Astrocyte (in vitro differentiated cells and primary cell): ENCODE data around the gene RASGRF1. TPM values are rescaled to one million over a fixed set of nuclear protein-coding genes. Genes with fewer than 3 reads are reported as not detected.

ENCODE experiments used
- DNase-seq: peaks from one replicate; pipeline ENCODE4 v3.0.0-alpha.2; 2010; ENCODE audit warnings: low read depth
- FAIRE-seq: peaks from 2 replicates; lab custom pipeline; 2011; peaks lifted over from hg19 to GRCh38; lab: Jason Lieb, UNC
- H2AFZ ChIP-seq: 2 replicates; pipeline ENCODE4 v1.6.0; 2012; ENCODE audit warnings: low read depth, low read length, inconsistent platforms
- H3K27ac ChIP-seq: 2 replicates; pipeline ENCODE4 v1.5.1; 2011; ENCODE audit warnings: low read depth, low read length, inconsistent platforms
- H3K27me3 ChIP-seq: 2 replicates; pipeline ENCODE4 v1.6.0; 2011; ENCODE audit warnings: low read length, inconsistent platforms; ENCODE audit not compliant: insufficient read depth
- H3K36me3 ChIP-seq: 2 replicates; pipeline ENCODE4 v1.5.1; 2011; ENCODE audit warnings: low read length, inconsistent platforms; ENCODE audit not compliant: insufficient read depth
- H3K4me1 ChIP-seq: 2 replicates; pipeline ENCODE4 v1.5.1; 2011; ENCODE audit warnings: low read length, inconsistent platforms; ENCODE audit not compliant: insufficient read depth
- H3K4me2 ChIP-seq: 2 replicates; pipeline ENCODE4 v1.6.0; 2012; ENCODE audit warnings: low read length, inconsistent platforms
- H3K4me3 ChIP-seq: 2 replicates; pipeline ENCODE4 v1.5.1; 2011; ENCODE audit warnings: low read depth, mild to moderate bottlenecking, low read length, inconsistent platforms; ENCODE audit not compliant: insufficient read depth
- H3K79me2 ChIP-seq: 2 replicates; pipeline ENCODE4 v1.6.0; 2012; ENCODE audit warnings: mild to moderate bottlenecking, low read length, inconsistent platforms; ENCODE audit not compliant: insufficient read depth
- H3K9ac ChIP-seq: 2 replicates; pipeline ENCODE4 v1.6.0; 2012; ENCODE audit warnings: mild to moderate bottlenecking, low read length, inconsistent platforms
- H3K9me3 ChIP-seq: 2 replicates; pipeline ENCODE4 v1.5.1; 2012; ENCODE audit warnings: low read depth, mild to moderate bottlenecking, low read length, inconsistent platforms; ENCODE audit not compliant: insufficient read depth
- H4K20me1 ChIP-seq: 2 replicates; pipeline ENCODE4 v1.6.0; 2012; ENCODE audit warnings: low read length, inconsistent platforms; ENCODE audit not compliant: insufficient read depth
- H3K27ac Mint-ChIP-seq: one replicate; pipeline ENCODE4 v1.8.0; 2021; ENCODE audit warnings: mild to moderate bottlenecking, mixed read lengths; ENCODE audit not compliant: unreplicated experiment
- H3K27me3 Mint-ChIP-seq: one replicate; pipeline ENCODE4 v1.8.0; 2021; ENCODE audit warnings: low read depth, mixed read lengths; ENCODE audit not compliant: unreplicated experiment
- H3K36me3 Mint-ChIP-seq: one replicate; pipeline ENCODE4 v1.8.0; 2021; ENCODE audit warnings: low read depth, mixed read lengths; ENCODE audit not compliant: unreplicated experiment
- H3K4me1 Mint-ChIP-seq: one replicate; pipeline ENCODE4 v1.8.0; 2021; ENCODE audit warnings: low read depth, mixed read lengths; ENCODE audit not compliant: unreplicated experiment
- H3K4me3 Mint-ChIP-seq: one replicate; pipeline ENCODE4 v1.8.0; 2021; ENCODE audit warnings: mild to moderate bottlenecking, moderate library complexity, mixed read lengths; ENCODE audit not compliant: unreplicated experiment
- H3K9me3 Mint-ChIP-seq: one replicate; pipeline ENCODE4 v1.8.0; 2021; ENCODE audit warnings: mild to moderate bottlenecking, mixed read lengths; ENCODE audit not compliant: unreplicated experiment
- CTCF ChIP-seq: IDR thresholded peaks from 2 replicates; pipeline ENCODE4 v1.5.1; 2011; ENCODE audit warnings: low read depth, mild to moderate bottlenecking, inconsistent platforms, low read length, moderate library complexity; ENCODE audit not compliant: insufficient read depth
- EZH2 ChIP-seq: IDR thresholded peaks from 2 replicates; pipeline ENCODE4 v1.6.1; 2012; ENCODE audit warnings: mild to moderate bottlenecking, low read length, inconsistent platforms; ENCODE audit not compliant: insufficient read depth
- total RNA-seq: library from RNA; stranded (reverse); gene quantifications from 2 replicates; pipeline ENCODE4 v1.2.1, GENCODE V29; 2021

Gene RASGRF1
- total RNA-seq, 1 donor from 2014 or later = 1.2 TPM

- no peak for DNase-seq
- peaks cover 19% of the 10 kb centered on the region for H3K36me3 Mint-ChIP-seq
Observed at GRCh38 chr15:78925956-78926743, 164.4 kb downstream of the RASGRF1 start.

GRCh38 chr15:78925076-78925624 is 165.4 kb downstream of the RASGRF1 start:
- Mint-ChIP-seq H3K9me3 (no peaks in the 10 kb centered on the region), H3K27ac (no peak overlapping the region), H3K36me3 (peaks cover 20% of the 10 kb centered on the region), H3K27me3 (no peaks in the 10 kb centered on the region), H3K4me1 (no peaks in the 10 kb centered on the region), H3K4me3 (no peak overlapping the region)
- Histone ChIP-seq H3K27me3 (no peaks in the 10 kb centered on the region), H3K4me1 (no peaks in the 10 kb centered on the region), H4K20me1 (peaks cover 23% of the 10 kb centered on the region), H3K27ac (no peak overlapping the region), H2AFZ (no peak overlapping the region), H3K4me3 (no peak overlapping the region), H3K9me3 (no peaks in the 10 kb centered on the region), H3K9ac (no peak overlapping the region), H3K79me2 (no peaks in the 10 kb centered on the region), H3K4me2 (no peak overlapping the region), H3K36me3 (peaks cover 13% of the 10 kb centered on the region)
- DNase-seq = no peak
- TF ChIP-seq EZH2 (no peak), CTCF (no peak)
- FAIRE-seq = no peak

More at GRCh38 chr15:78925956-78926743, 164.4 kb downstream of the RASGRF1 start:
- Histone ChIP-seq H3K27me3 (no peaks in the 10 kb centered on the region), H3K79me2 (no peaks in the 10 kb centered on the region), H2AFZ (no peak overlapping the region), H3K4me1 (peaks cover 7% of the 10 kb centered on the region), H3K4me2 (no peak overlapping the region), H3K36me3 (peaks cover 10% of the 10 kb centered on the region), H3K9ac (no peak overlapping the region), H4K20me1 (peaks cover 25% of the 10 kb centered on the region), H3K27ac (no peak overlapping the region), H3K9me3 (no peaks in the 10 kb centered on the region), H3K4me3 (no peak overlapping the region)
- Mint-ChIP-seq H3K9me3 (no peaks in the 10 kb centered on the region), H3K4me3 (no peak overlapping the region), H3K27ac (no peak overlapping the region), H3K4me1 (peaks cover 5% of the 10 kb centered on the region), H3K27me3 (peaks cover 1% of the 10 kb centered on the region)
- FAIRE-seq = no peak
- no peak for TF ChIP-seq CTCF
- TF ChIP-seq EZH2 = no peak
